Liver (tissue), 3 donors: ENCODE measurements around the gene HOXC11.

Experiments
- FOXA1 ChIP-seq: IDR thresholded peaks from 2 replicates; pipeline ENCODE4 v1.6.1; 2016; ENCODE audit warnings: antibody characterized with exemption
- RAD21 ChIP-seq, 2 donors: IDR thresholded peaks; 2 replicates each; pipeline ENCODE4 v1.6.1; 2016; ENCODE audit warnings: antibody characterized with exemption in 2 of 2, mild to moderate bottlenecking in 2 of 2
- TAF1 ChIP-seq: conservative IDR thresholded peaks from 2 replicates; pipeline ENCODE4 v1.6.1; 2016; ENCODE audit warnings: antibody characterized with exemption, mild to moderate bottlenecking
- YY1 ChIP-seq: IDR thresholded peaks from 2 replicates; pipeline ENCODE4 v1.6.1; 2016; ENCODE audit warnings: antibody characterized with exemption, mild to moderate bottlenecking
- TF ChIP-seq, protein P1 (sequence below): fragments of 150-350 bp; IDR thresholded peaks from 2 replicates; pipeline ENCODE4 v1.5.1; 2017; ENCODE audit warnings: improper control_type of control experiment, low read depth, low read length; ENCODE audit not compliant: missing input control
- TF ChIP-seq, protein P2 (sequence below): IDR thresholded peaks from 2 replicates; pipeline ENCODE4 v1.6.1; 2016; ENCODE audit warnings: antibody characterized with exemption
- TF ChIP-seq, protein P3 (sequence below): IDR thresholded peaks from 2 replicates; pipeline ENCODE4 v1.6.1; 2016; ENCODE audit warnings: antibody characterized with exemption
- TF ChIP-seq, protein P4 (sequence below): IDR thresholded peaks from 2 replicates; pipeline ENCODE4 v1.6.1; 2016; ENCODE audit warnings: antibody characterized with exemption
- donor health status: healthy.
- donor health status: healthy.

DNA sequence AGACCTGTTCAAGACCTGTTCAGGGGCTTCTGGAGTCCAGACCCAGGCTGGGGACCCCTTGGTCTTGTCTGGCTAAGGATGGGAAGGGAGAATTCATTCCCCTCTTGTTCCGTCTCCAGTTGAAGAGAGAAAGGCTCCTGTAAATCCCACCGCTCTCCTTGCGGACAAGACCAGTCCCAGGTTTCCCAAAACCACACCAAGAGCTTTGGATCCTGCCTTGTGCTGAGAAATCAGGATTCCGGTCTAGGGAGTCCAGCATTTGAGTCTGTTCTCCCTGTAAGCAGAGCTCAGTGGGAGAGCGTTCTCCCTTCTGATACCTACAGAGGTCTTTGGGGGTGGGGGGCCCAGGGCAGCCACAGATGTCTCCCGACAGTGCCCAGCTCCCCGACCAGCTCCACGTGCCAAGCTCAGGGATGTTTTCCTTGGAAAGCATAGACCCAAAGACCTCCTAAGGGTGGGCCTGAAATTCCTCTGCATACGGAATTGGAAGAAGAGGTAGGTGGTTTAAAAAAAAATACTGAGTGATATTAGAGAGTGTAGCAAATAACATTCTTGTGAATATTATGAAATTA lies 32.4 kb upstream of the HOXC11 start:
- TF ChIP-seq, protein P1, sequence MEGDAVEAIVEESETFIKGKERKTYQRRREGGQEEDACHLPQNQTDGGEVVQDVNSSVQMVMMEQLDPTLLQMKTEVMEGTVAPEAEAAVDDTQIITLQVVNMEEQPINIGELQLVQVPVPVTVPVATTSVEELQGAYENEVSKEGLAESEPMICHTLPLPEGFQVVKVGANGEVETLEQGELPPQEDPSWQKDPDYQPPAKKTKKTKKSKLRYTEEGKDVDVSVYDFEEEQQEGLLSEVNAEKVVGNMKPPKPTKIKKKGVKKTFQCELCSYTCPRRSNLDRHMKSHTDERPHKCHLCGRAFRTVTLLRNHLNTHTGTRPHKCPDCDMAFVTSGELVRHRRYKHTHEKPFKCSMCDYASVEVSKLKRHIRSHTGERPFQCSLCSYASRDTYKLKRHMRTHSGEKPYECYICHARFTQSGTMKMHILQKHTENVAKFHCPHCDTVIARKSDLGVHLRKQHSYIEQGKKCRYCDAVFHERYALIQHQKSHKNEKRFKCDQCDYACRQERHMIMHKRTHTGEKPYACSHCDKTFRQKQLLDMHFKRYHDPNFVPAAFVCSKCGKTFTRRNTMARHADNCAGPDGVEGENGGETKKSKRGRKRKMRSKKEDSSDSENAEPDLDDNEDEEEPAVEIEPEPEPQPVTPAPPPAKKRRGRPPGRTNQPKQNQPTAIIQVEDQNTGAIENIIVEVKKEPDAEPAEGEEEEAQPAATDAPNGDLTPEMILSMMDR: no peak
- no peak for TF ChIP-seq FOXA1
- TF ChIP-seq, protein P2, sequence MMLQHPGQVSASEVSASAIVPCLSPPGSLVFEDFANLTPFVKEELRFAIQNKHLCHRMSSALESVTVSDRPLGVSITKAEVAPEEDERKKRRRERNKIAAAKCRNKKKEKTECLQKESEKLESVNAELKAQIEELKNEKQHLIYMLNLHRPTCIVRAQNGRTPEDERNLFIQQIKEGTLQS: no peak
- TF ChIP-seq, protein P3, sequence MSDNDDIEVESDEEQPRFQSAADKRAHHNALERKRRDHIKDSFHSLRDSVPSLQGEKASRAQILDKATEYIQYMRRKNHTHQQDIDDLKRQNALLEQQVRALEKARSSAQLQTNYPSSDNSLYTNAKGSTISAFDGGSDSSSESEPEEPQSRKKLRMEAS: no peak
- TF ChIP-seq, protein P4, sequence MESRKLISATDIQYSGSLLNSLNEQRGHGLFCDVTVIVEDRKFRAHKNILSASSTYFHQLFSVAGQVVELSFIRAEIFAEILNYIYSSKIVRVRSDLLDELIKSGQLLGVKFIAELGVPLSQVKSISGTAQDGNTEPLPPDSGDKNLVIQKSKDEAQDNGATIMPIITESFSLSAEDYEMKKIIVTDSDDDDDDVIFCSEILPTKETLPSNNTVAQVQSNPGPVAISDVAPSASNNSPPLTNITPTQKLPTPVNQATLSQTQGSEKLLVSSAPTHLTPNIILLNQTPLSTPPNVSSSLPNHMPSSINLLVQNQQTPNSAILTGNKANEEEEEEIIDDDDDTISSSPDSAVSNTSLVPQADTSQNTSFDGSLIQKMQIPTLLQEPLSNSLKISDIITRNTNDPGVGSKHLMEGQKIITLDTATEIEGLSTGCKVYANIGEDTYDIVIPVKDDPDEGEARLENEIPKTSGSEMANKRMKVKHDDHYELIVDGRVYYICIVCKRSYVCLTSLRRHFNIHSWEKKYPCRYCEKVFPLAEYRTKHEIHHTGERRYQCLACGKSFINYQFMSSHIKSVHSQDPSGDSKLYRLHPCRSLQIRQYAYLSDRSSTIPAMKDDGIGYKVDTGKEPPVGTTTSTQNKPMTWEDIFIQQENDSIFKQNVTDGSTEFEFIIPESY: no peak
- TF ChIP-seq YY1: no peak
- TF ChIP-seq TAF1: no peak
- no peak for TF ChIP-seq RAD21 (IDR thresholded peaks at IDR 0.05)
